Astrocyte (in vitro differentiated cells and primary cell): ENCODE results near the gene LMCD1. TPM values are rescaled to one million over a fixed set of nuclear protein-coding genes. Genes with fewer than 3 reads are reported as not detected.
A peak's percentile ranks its signal among the peaks of the same experiment; 100 is the strongest.

Experiments
- DNase-seq: peaks from one replicate; pipeline ENCODE4 v3.0.0-alpha.2; 2010; ENCODE audit warnings: low read depth
- FAIRE-seq: peaks from 2 replicates; lab custom pipeline; 2011; peaks lifted over from hg19 to GRCh38; lab: Jason Lieb, UNC
- H2AFZ ChIP-seq: 2 replicates; pipeline ENCODE4 v1.6.0; 2012; ENCODE audit warnings: low read depth, low read length, inconsistent platforms
- H3K27ac ChIP-seq: 2 replicates; pipeline ENCODE4 v1.5.1; 2011; ENCODE audit warnings: low read depth, low read length, inconsistent platforms
- H3K27me3 ChIP-seq: 2 replicates; pipeline ENCODE4 v1.6.0; 2011; ENCODE audit warnings: low read length, inconsistent platforms; ENCODE audit not compliant: insufficient read depth
- H3K36me3 ChIP-seq: 2 replicates; pipeline ENCODE4 v1.5.1; 2011; ENCODE audit warnings: low read length, inconsistent platforms; ENCODE audit not compliant: insufficient read depth
- H3K4me1 ChIP-seq: 2 replicates; pipeline ENCODE4 v1.5.1; 2011; ENCODE audit warnings: low read length, inconsistent platforms; ENCODE audit not compliant: insufficient read depth
- H3K4me2 ChIP-seq: 2 replicates; pipeline ENCODE4 v1.6.0; 2012; ENCODE audit warnings: low read length, inconsistent platforms
- H3K4me3 ChIP-seq: 2 replicates; pipeline ENCODE4 v1.5.1; 2011; ENCODE audit warnings: low read depth, mild to moderate bottlenecking, low read length, inconsistent platforms; ENCODE audit not compliant: insufficient read depth
- H3K79me2 ChIP-seq: 2 replicates; pipeline ENCODE4 v1.6.0; 2012; ENCODE audit warnings: mild to moderate bottlenecking, low read length, inconsistent platforms; ENCODE audit not compliant: insufficient read depth
- H3K9ac ChIP-seq: 2 replicates; pipeline ENCODE4 v1.6.0; 2012; ENCODE audit warnings: mild to moderate bottlenecking, low read length, inconsistent platforms
- H3K9me3 ChIP-seq: 2 replicates; pipeline ENCODE4 v1.5.1; 2012; ENCODE audit warnings: low read depth, mild to moderate bottlenecking, low read length, inconsistent platforms; ENCODE audit not compliant: insufficient read depth
- H4K20me1 ChIP-seq: 2 replicates; pipeline ENCODE4 v1.6.0; 2012; ENCODE audit warnings: low read length, inconsistent platforms; ENCODE audit not compliant: insufficient read depth
- H3K27ac Mint-ChIP-seq: one replicate; pipeline ENCODE4 v1.8.0; 2021; ENCODE audit warnings: mild to moderate bottlenecking, mixed read lengths; ENCODE audit not compliant: unreplicated experiment
- H3K27me3 Mint-ChIP-seq: one replicate; pipeline ENCODE4 v1.8.0; 2021; ENCODE audit warnings: low read depth, mixed read lengths; ENCODE audit not compliant: unreplicated experiment
- H3K36me3 Mint-ChIP-seq: one replicate; pipeline ENCODE4 v1.8.0; 2021; ENCODE audit warnings: low read depth, mixed read lengths; ENCODE audit not compliant: unreplicated experiment
- H3K4me1 Mint-ChIP-seq: one replicate; pipeline ENCODE4 v1.8.0; 2021; ENCODE audit warnings: low read depth, mixed read lengths; ENCODE audit not compliant: unreplicated experiment
- H3K4me3 Mint-ChIP-seq: one replicate; pipeline ENCODE4 v1.8.0; 2021; ENCODE audit warnings: mild to moderate bottlenecking, moderate library complexity, mixed read lengths; ENCODE audit not compliant: unreplicated experiment
- H3K9me3 Mint-ChIP-seq: one replicate; pipeline ENCODE4 v1.8.0; 2021; ENCODE audit warnings: mild to moderate bottlenecking, mixed read lengths; ENCODE audit not compliant: unreplicated experiment
- EZH2 ChIP-seq: IDR thresholded peaks from 2 replicates; pipeline ENCODE4 v1.6.1; 2012; ENCODE audit warnings: mild to moderate bottlenecking, low read length, inconsistent platforms; ENCODE audit not compliant: insufficient read depth
- total RNA-seq: library from RNA; stranded (reverse); gene quantifications from 2 replicates; pipeline ENCODE4 v1.2.1, GENCODE V29; 2021
- TF ChIP-seq, protein P1 (sequence below): IDR thresholded peaks from 2 replicates; pipeline ENCODE4 v1.5.1; 2011; ENCODE audit warnings: low read depth, mild to moderate bottlenecking, inconsistent platforms, low read length, moderate library complexity; ENCODE audit not compliant: insufficient read depth

LMCD1 gene
- total RNA-seq, 1 donor from 2014 or later: 374 TPM

DNA sequence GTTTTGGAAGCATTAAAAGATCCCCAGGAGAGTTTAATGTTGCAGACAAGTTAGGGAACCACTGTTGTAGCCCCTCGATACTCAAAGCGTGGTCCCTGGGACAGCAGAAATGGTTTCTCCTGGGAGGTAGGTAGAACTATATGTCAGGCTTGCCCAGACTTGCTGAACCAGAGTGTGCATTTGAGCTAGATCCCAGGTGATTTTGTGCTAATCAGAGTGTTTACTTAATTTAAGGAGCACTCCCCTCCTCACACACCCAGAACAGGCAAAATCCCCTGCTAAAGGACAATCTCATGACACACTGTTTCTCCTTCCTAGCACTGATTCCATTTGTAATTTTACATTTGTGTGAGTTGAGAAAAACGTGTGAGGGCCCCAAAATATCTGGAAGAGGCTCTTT is 24.3 kb downstream of the LMCD1 start:
- no peak overlapping the region for H3K27ac ChIP-seq
- H3K4me3 Mint-ChIP-seq: peak overlapping the region; percentile 24
- peaks cover 1% of the 10 kb centered on the region for H3K36me3 ChIP-seq

DNA sequence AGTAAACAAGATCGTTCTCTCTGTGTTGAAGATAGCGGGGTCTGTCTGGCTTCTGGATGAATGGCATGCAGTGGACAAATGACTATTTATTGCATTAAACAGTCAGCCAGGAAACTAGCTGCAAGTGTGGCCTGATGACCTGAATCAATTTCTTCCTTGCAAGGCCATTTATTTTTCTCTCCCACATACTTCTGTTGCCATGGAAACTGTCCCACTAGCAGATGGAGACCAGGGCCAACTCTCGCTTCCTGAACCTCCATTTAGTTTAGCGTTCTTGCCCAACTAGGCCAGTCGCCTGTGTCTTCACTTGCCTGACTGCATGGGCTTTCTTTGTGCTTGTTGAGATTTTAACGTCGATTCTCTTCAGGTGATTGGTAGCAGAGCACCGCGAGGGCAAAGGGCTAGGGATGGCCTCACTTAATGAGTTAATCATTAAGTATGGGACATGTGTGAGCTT is 27.6 kb downstream of the LMCD1 start:
- Histone ChIP-seq H3K27me3 (no peaks in the 10 kb centered on the region), H3K4me2 (peak overlapping the region; percentile 50), H4K20me1 (peaks cover 16% of the 10 kb centered on the region), H3K36me3 (no peaks in the 10 kb centered on the region), H3K4me3 (no peak overlapping the region), H2AFZ (no peak overlapping the region), H3K9me3 (no peaks in the 10 kb centered on the region), H3K4me1 (peaks cover 31% of the 10 kb centered on the region), H3K9ac (peak overlapping the region; percentile 6), H3K27ac (peak overlapping the region; percentile 22), H3K79me2 (peaks cover 19% of the 10 kb centered on the region)
- Mint-ChIP-seq H3K27me3 (no peaks in the 10 kb centered on the region), H3K9me3 (no peaks in the 10 kb centered on the region), H3K27ac (peak overlapping the region; percentile 94), H3K4me1 (peaks cover 87% of the 10 kb centered on the region), H3K4me3 (no peak overlapping the region), H3K36me3 (peaks cover 43% of the 10 kb centered on the region)
- TF ChIP-seq, protein P1, sequence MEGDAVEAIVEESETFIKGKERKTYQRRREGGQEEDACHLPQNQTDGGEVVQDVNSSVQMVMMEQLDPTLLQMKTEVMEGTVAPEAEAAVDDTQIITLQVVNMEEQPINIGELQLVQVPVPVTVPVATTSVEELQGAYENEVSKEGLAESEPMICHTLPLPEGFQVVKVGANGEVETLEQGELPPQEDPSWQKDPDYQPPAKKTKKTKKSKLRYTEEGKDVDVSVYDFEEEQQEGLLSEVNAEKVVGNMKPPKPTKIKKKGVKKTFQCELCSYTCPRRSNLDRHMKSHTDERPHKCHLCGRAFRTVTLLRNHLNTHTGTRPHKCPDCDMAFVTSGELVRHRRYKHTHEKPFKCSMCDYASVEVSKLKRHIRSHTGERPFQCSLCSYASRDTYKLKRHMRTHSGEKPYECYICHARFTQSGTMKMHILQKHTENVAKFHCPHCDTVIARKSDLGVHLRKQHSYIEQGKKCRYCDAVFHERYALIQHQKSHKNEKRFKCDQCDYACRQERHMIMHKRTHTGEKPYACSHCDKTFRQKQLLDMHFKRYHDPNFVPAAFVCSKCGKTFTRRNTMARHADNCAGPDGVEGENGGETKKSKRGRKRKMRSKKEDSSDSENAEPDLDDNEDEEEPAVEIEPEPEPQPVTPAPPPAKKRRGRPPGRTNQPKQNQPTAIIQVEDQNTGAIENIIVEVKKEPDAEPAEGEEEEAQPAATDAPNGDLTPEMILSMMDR: no peak
- TF ChIP-seq EZH2: no peak
- FAIRE-seq (no peak), DNase-seq (peak; percentile 83)

More for the DNA sequence above, 24.3 kb downstream of the LMCD1 start:
- Histone ChIP-seq H2AFZ (no peak overlapping the region), H3K79me2 (peaks cover 40% of the 10 kb centered on the region), H3K27me3 (no peaks in the 10 kb centered on the region), H4K20me1 (peaks cover 18% of the 10 kb centered on the region), H3K9ac (no peak overlapping the region), H3K4me2 (no peak overlapping the region), H3K4me1 (peaks cover 20% of the 10 kb centered on the region), H3K4me3 (no peak overlapping the region), H3K9me3 (no peaks in the 10 kb centered on the region)
- Mint-ChIP-seq H3K27ac (no peak overlapping the region), H3K9me3 (no peaks in the 10 kb centered on the region), H3K36me3 (peaks cover 38% of the 10 kb centered on the region), H3K4me1 (peaks cover 85% of the 10 kb centered on the region), H3K27me3 (no peaks in the 10 kb centered on the region)
- FAIRE-seq: peak; percentile 26
- no peak for TF ChIP-seq EZH2
- TF ChIP-seq, protein P1: no peak
- DNase-seq: no peak

DNA sequence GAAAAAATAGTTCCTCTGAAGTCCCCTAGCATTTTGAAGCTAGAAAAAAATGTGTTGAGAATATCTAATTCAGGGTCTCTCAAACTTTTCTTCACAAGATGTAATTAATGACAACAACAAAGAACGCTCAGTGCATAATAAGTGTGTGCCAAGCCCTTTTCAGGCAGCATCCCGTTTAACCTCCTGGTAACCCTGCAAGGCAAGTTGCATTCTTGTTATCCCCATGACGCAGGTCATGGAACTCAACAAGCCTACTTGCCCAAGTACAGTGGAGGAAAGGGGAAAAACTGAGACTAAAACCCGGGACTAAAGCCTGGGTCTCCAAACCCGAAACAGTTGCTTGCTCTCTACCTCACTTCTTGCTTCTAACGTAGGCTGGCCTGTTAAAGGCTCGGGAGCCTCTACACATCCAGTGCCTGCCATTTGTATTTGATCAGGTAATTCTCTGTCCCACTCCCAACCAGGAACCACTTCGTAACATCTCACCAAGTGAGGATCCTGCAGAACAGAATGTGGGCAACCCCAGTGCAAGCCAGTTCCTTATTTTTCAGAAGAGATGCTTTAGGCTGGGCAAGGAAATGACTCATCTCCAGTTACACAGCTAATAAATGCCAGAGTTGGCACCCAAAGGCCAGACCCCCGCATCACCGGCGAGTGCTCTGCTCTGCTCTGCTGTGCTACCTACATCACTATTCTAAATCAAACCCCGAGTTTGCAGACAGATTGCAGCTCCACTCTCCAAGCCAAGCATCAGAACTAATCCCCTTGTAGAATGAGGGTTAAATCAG is 28.3 kb downstream of the LMCD1 start:
- FAIRE-seq: peak; percentile 39
- Histone ChIP-seq H3K27me3 (no peaks in the 10 kb centered on the region), H3K36me3 (no peaks in the 10 kb centered on the region), H3K27ac (no peak overlapping the region), H4K20me1 (peaks cover 15% of the 10 kb centered on the region), H3K4me3 (no peak overlapping the region), H3K79me2 (peaks cover 13% of the 10 kb centered on the region), H2AFZ (no peak overlapping the region), H3K9ac (no peak overlapping the region), H3K4me1 (peaks cover 31% of the 10 kb centered on the region), H3K4me2 (peak overlapping the region; percentile 37), H3K9me3 (no peaks in the 10 kb centered on the region)
- Mint-ChIP-seq H3K27ac (peak overlapping the region; percentile 77), H3K9me3 (no peaks in the 10 kb centered on the region), H3K4me3 (peak overlapping the region; percentile 25), H3K36me3 (peaks cover 47% of the 10 kb centered on the region), H3K27me3 (no peaks in the 10 kb centered on the region), H3K4me1 (peaks cover 87% of the 10 kb centered on the region)
- peak; percentile 51 for DNase-seq
- TF ChIP-seq, protein P1: no peak
- TF ChIP-seq EZH2: no peak
